GM23338 (cell line): ENCODE data around the gene WARS2. TPM values are rescaled to one million over a fixed set of nuclear protein-coding genes. Genes with fewer than 3 reads are reported as not detected.

Experiments used
- ATAC-seq: fragments of 200-7000 bp; cut with Tn5 transposase; 3 replicates; pipeline ENCODE4 v1.9.1; 2020
- DNase-seq: peaks from one replicate; pipeline ENCODE4 v3.0.0-alpha.2; 2015; ENCODE audit warnings: low spot score
- H2AFZ ChIP-seq: fragments of 200-600 bp; sonication (generic); 2 replicates; pipeline ENCODE4 v1.8.0; 2016; ENCODE audit warnings: antibody characterized with exemption, mild to moderate bottlenecking, moderate library complexity
- H3F3A ChIP-seq: fragments of 200-600 bp; sonication (generic); replicated peaks from 2 replicates; pipeline ENCODE4 v1.8.0; 2017; ENCODE audit warnings: antibody characterized with exemption, mixed run types, low read depth
- H3K27ac ChIP-seq: fragments of 200-600 bp; sonication (generic); 2 replicates; pipeline ENCODE4 v1.6.1; 2016; ENCODE audit warnings: low read depth
- H3K27me3 ChIP-seq: fragments of 200-600 bp; sonication (generic); 2 replicates; pipeline ENCODE4 v1.8.0; 2016; ENCODE audit warnings: mild to moderate bottlenecking, mixed run types, moderate library complexity; ENCODE audit not compliant: insufficient read depth
- H3K36me3 ChIP-seq: fragments of 200-600 bp; sonication (generic); 2 replicates; pipeline ENCODE4 v1.8.0; 2016; ENCODE audit warnings: mild to moderate bottlenecking; ENCODE audit not compliant: insufficient read depth
- H3K4me1 ChIP-seq: fragments of 200-600 bp; sonication (generic); 2 replicates; pipeline ENCODE4 v1.8.0; 2016; ENCODE audit warnings: mild to moderate bottlenecking, moderate library complexity; ENCODE audit not compliant: insufficient read depth
- H3K4me2 ChIP-seq: fragments of 200-600 bp; sonication (generic); 2 replicates; pipeline ENCODE4 v1.7.1; 2017; ENCODE audit warnings: mixed run types
- H3K4me3 ChIP-seq: fragments of 200-600 bp; sonication (generic); 2 replicates; pipeline ENCODE4 v1.6.1; 2016; ENCODE audit warnings: mixed run types
- H3K79me2 ChIP-seq: fragments of 200-600 bp; sonication (generic); replicated peaks from 2 replicates; pipeline ENCODE4 v1.8.0; 2017; ENCODE audit warnings: mild to moderate bottlenecking; ENCODE audit not compliant: insufficient read depth
- H3K9me2 ChIP-seq: fragments of 200-600 bp; sonication (generic); 2 replicates; pipeline ENCODE4 v1.8.0; 2017; ENCODE audit not compliant: insufficient read depth
- H4K20me1 ChIP-seq: fragments of 200-600 bp; sonication (generic); replicated peaks from 2 replicates; pipeline ENCODE4 v1.8.0; 2017; ENCODE audit warnings: mild to moderate bottlenecking; ENCODE audit not compliant: insufficient read depth
- H3K27ac Mint-ChIP-seq: 2 replicates; pipeline ENCODE4 v1.8.0; 2020; ENCODE audit warnings: inconsistent platforms, mild to moderate bottlenecking, moderate library complexity, mixed read lengths
- H3K27me3 Mint-ChIP-seq: 3 replicates; pipeline ENCODE4 v1.8.0; 2022; ENCODE audit warnings: low read depth, mild to moderate bottlenecking, moderate library complexity, mixed read lengths, inconsistent platforms; ENCODE audit not compliant: insufficient read depth, poor library complexity
- H3K36me3 Mint-ChIP-seq: 3 replicates; pipeline ENCODE4 v1.8.0; 2021; ENCODE audit warnings: low read depth, mild to moderate bottlenecking, inconsistent platforms, moderate library complexity, mixed read lengths
- H3K4me1 Mint-ChIP-seq: 3 replicates; pipeline ENCODE4 v1.8.0; 2020; ENCODE audit warnings: mild to moderate bottlenecking, inconsistent platforms, mixed read lengths
- H3K4me3 Mint-ChIP-seq: 3 replicates; pipeline ENCODE4 v1.8.0; 2021; ENCODE audit warnings: moderate library complexity, mild to moderate bottlenecking, inconsistent platforms, mixed read lengths
- H3K9me3 Mint-ChIP-seq: 3 replicates; pipeline ENCODE4 v1.8.0; 2020; ENCODE audit warnings: moderate library complexity, mild to moderate bottlenecking, inconsistent platforms, mixed read lengths
- CREB1 ChIP-seq: fragments of 250-450 bp; sonication (Bioruptor Pico); IDR thresholded peaks from 2 replicates; pipeline ENCODE4 v1.5.0; 2020; ENCODE audit warnings: low read depth, mild to moderate bottlenecking, moderate library complexity
- EZH2 ChIP-seq: fragments of 200-600 bp; sonication (generic); IDR thresholded peaks from one replicate; pipeline ENCODE4 v1.8.0; 2017; ENCODE audit warnings: antibody characterized with exemption, mild to moderate bottlenecking, low read depth; ENCODE audit not compliant: unreplicated experiment
- EZH2phosphoT487 ChIP-seq: fragments of 200-600 bp; sonication (generic); IDR thresholded peaks from one replicate; pipeline ENCODE4 v1.8.1; 2018; ENCODE audit warnings: antibody characterized with exemption; ENCODE audit not compliant: unreplicated experiment
- JUNB ChIP-seq: IDR thresholded peaks from one replicate; pipeline ENCODE4 v1.6.1; 2016; ENCODE audit warnings: antibody characterized with exemption; ENCODE audit not compliant: unreplicated experiment
- NANOG ChIP-seq: IDR thresholded peaks from 2 replicates; pipeline ENCODE4 v1.6.1; 2016; ENCODE audit warnings: antibody characterized with exemption, borderline replicate concordance
- STAT1 ChIP-seq: IDR thresholded peaks from one replicate; pipeline ENCODE4 v1.6.1; 2016; ENCODE audit warnings: antibody characterized with exemption; ENCODE audit not compliant: unreplicated experiment
- ZNF114 ChIP-seq: fragments of 250-450 bp; sonication (Bioruptor Pico); IDR thresholded peaks from 2 replicates; pipeline ENCODE4 v1.5.0; 2020; ENCODE audit warnings: mild to moderate bottlenecking, moderate library complexity
- ZNF331 ChIP-seq: fragments of 250-450 bp; sonication (Bioruptor Pico); IDR thresholded peaks from 2 replicates; pipeline ENCODE4 v1.5.0; 2020; ENCODE audit warnings: low read depth, mild to moderate bottlenecking, moderate library complexity
- polyA plus RNA-seq: library from polyadenylated mRNA; unstranded; fragments of >200 nt; fragmentation: Nextera tagmentation; extraction: Ambion mirVana; gene quantifications from 2 replicates; pipeline ENCODE4 v1.2.1, GENCODE V29; 2016
- total RNA-seq: library from RNA; depleted of rRNA; stranded (reverse); fragments of >200 nt; shearing (Covaris generic); gene quantifications from 2 replicates; pipeline ENCODE4 v1.2.3, GENCODE V29; 2014
- TF ChIP-seq, protein P1 (sequence below): fragments of 250-450 bp; sonication (Bioruptor Pico); IDR thresholded peaks from 2 replicates; pipeline ENCODE4 v1.5.0; 2020; ENCODE audit warnings: mild to moderate bottlenecking, moderate library complexity
- TF ChIP-seq, protein P2 (sequence below): IDR thresholded peaks from 2 replicates; pipeline ENCODE4 v1.6.1; 2016; ENCODE audit warnings: antibody characterized with exemption
- TF ChIP-seq, protein P3 (sequence below): IDR thresholded peaks from one replicate; pipeline ENCODE4 v1.6.1; 2018; ENCODE audit warnings: antibody characterized with exemption; ENCODE audit not compliant: unreplicated experiment

Gene WARS2
- total and polyA plus RNA-seq, 2 experiments from 2014 or later, result 6.4 to 12.6 TPM

DNA sequence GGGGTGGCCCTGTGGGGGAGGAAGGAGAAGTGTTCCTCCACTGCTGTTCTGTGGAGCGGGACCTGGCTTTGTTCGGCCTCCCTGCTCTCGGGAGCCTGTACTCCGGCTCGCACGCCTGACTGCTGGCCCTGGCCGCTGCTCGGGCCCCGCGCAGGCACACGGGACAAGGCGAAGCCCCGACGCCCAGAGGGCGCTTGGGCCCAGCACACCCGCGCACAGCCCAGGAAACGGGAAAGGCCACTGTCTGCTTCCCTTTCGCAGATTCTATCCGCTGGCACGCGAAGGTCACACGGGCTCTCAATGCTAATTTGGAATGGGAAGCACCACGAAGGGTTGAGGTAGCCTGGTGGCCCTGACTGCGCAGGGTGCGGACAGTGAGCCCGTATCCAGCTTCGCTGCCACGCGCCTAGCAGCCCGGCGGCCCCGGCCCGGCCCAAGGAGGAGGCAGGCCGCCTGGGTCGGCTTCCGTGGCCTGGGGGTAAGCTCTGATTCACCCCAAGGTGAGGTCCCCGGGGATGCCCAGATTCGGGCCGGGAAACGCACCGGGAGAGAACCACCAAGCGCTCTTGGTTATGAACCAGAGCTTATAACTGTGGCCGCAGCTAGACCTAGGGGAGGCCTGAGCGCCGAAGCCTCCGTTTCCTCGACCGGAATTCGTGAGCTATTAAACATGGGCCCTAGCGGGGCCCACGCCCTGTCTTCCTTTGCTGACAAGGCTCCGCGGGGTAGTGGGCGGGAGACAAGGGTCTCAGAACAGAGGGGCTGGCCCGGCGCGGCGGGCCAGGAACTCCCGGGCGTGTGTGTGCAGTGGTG is 132.6 kb downstream of the WARS2 start:
- H3K27me3 ChIP-seq, result peaks cover 83% of the 10 kb centered on the region
- H3K4me3 Mint-ChIP-seq, result peak overlapping the region; percentile 66
- peak; percentile 56 for DNase-seq

More for the DNA sequence above, 132.6 kb downstream of the WARS2 start:
- peak overlapping the region; percentile 54 for H2AFZ ChIP-seq
- peaks cover 78% of the 10 kb centered on the region for H3K27me3 Mint-ChIP-seq
- H3K4me1 ChIP-seq, result peaks cover 41% of the 10 kb centered on the region
- peaks cover 9% of the 10 kb centered on the region; the same call in 1 of the 2 replicates for H3F3A ChIP-seq
- no peaks in the 10 kb centered on the region for H3K36me3 ChIP-seq
- no peak overlapping the region for H3K27ac Mint-ChIP-seq
- peaks cover 38% of the 10 kb centered on the region for H3K4me1 Mint-ChIP-seq
- H3K79me2 ChIP-seq, result no peaks in the 10 kb centered on the region
- H4K20me1 ChIP-seq, result peaks cover 16% of the 10 kb centered on the region
- H3K36me3 Mint-ChIP-seq, result no peaks in the 10 kb centered on the region
- TF ChIP-seq EZH2, result peak; percentile 89
- TF ChIP-seq, protein P1, sequence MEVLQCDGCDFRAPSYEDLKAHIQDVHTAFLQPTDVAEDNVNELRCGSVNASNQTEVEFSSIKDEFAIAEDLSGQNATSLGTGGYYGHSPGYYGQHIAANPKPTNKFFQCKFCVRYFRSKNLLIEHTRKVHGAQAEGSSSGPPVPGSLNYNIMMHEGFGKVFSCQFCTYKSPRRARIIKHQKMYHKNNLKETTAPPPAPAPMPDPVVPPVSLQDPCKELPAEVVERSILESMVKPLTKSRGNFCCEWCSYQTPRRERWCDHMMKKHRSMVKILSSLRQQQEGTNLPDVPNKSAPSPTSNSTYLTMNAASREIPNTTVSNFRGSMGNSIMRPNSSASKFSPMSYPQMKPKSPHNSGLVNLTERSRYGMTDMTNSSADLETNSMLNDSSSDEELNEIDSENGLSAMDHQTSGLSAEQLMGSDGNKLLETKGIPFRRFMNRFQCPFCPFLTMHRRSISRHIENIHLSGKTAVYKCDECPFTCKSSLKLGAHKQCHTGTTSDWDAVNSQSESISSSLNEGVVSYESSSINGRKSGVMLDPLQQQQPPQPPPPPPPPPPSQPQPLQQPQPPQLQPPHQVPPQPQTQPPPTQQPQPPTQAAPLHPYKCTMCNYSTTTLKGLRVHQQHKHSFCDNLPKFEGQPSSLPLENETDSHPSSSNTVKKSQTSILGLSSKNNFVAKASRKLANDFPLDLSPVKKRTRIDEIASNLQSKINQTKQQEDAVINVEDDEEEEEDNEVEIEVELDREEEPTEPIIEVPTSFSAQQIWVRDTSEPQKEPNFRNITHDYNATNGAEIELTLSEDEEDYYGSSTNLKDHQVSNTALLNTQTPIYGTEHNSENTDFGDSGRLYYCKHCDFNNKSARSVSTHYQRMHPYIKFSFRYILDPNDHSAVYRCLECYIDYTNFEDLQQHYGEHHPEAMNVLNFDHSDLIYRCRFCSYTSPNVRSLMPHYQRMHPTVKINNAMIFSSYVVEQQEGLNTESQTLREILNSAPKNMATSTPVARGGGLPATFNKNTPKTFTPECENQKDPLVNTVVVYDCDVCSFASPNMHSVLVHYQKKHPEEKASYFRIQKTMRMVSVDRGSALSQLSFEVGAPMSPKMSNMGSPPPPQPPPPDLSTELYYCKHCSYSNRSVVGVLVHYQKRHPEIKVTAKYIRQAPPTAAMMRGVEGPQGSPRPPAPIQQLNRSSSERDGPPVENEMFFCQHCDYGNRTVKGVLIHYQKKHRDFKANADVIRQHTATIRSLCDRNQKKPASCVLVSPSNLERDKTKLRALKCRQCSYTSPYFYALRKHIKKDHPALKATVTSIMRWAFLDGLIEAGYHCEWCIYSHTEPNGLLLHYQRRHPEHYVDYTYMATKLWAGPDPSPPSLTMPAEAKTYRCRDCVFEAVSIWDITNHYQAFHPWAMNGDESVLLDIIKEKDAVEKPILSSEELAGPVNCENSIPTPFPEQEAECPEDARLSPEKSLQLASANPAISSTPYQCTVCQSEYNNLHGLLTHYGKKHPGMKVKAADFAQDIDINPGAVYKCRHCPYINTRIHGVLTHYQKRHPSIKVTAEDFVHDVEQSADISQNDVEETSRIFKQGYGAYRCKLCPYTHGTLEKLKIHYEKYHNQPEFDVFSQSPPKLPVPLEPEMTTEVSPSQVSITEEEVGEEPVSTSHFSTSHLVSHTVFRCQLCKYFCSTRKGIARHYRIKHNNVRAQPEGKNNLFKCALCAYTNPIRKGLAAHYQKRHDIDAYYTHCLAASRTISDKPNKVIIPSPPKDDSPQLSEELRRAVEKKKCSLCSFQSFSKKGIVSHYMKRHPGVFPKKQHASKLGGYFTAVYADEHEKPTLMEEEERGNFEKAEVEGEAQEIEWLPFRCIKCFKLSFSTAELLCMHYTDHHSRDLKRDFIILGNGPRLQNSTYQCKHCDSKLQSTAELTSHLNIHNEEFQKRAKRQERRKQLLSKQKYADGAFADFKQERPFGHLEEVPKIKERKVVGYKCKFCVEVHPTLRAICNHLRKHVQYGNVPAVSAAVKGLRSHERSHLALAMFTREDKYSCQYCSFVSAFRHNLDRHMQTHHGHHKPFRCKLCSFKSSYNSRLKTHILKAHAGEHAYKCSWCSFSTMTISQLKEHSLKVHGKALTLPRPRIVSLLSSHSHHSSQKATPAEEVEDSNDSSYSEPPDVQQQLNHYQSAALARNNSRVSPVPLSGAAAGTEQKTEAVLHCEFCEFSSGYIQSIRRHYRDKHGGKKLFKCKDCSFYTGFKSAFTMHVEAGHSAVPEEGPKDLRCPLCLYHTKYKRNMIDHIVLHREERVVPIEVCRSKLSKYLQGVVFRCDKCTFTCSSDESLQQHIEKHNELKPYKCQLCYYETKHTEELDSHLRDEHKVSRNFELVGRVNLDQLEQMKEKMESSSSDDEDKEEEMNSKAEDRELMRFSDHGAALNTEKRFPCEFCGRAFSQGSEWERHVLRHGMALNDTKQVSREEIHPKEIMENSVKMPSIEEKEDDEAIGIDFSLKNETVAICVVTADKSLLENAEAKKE, result no peak
- no peak for TF ChIP-seq NANOG
- peak; percentile 34 for TF ChIP-seq EZH2phosphoT487
- TF ChIP-seq JUNB, result no peak
- TF ChIP-seq, protein P2, sequence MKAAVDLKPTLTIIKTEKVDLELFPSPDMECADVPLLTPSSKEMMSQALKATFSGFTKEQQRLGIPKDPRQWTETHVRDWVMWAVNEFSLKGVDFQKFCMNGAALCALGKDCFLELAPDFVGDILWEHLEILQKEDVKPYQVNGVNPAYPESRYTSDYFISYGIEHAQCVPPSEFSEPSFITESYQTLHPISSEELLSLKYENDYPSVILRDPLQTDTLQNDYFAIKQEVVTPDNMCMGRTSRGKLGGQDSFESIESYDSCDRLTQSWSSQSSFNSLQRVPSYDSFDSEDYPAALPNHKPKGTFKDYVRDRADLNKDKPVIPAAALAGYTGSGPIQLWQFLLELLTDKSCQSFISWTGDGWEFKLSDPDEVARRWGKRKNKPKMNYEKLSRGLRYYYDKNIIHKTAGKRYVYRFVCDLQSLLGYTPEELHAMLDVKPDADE, result no peak
- TF ChIP-seq ZNF114 (CRISPR knock-in tag), result no peak
- TF ChIP-seq, protein P3, sequence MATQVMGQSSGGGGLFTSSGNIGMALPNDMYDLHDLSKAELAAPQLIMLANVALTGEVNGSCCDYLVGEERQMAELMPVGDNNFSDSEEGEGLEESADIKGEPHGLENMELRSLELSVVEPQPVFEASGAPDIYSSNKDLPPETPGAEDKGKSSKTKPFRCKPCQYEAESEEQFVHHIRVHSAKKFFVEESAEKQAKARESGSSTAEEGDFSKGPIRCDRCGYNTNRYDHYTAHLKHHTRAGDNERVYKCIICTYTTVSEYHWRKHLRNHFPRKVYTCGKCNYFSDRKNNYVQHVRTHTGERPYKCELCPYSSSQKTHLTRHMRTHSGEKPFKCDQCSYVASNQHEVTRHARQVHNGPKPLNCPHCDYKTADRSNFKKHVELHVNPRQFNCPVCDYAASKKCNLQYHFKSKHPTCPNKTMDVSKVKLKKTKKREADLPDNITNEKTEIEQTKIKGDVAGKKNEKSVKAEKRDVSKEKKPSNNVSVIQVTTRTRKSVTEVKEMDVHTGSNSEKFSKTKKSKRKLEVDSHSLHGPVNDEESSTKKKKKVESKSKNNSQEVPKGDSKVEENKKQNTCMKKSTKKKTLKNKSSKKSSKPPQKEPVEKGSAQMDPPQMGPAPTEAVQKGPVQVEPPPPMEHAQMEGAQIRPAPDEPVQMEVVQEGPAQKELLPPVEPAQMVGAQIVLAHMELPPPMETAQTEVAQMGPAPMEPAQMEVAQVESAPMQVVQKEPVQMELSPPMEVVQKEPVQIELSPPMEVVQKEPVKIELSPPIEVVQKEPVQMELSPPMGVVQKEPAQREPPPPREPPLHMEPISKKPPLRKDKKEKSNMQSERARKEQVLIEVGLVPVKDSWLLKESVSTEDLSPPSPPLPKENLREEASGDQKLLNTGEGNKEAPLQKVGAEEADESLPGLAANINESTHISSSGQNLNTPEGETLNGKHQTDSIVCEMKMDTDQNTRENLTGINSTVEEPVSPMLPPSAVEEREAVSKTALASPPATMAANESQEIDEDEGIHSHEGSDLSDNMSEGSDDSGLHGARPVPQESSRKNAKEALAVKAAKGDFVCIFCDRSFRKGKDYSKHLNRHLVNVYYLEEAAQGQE, result no peak
- no peak for TF ChIP-seq ZNF331
- TF ChIP-seq CREB1 (CRISPR knock-in tag), result no peak
- no peak for TF ChIP-seq STAT1
- ATAC-seq, result peak; percentile 61
- H3K4me3 ChIP-seq, result peak overlapping the region; percentile 40
- H3K4me2 ChIP-seq, result peak overlapping the region; percentile 73
- peaks cover 4% of the 10 kb centered on the region; the same call in 1 of the 2 replicates for H3K9me2 ChIP-seq
- no peak overlapping the region for H3K27ac ChIP-seq
- H3K9me3 Mint-ChIP-seq, result no peaks in the 10 kb centered on the region; the same call in 2 of the 3 replicates
